Sigmoid colon (tissue), 7 donors: ENCODE results near the gene ITPK1. TPM values are rescaled to one million over a fixed set of nuclear protein-coding genes. Genes with fewer than 3 reads are reported as not detected.

ENCODE experiments used
- DNase-seq: peaks from one replicate; pipeline ENCODE4 v3.0.0-alpha.2; 2019
- H3K27ac ChIP-seq, 4 donors: fragments of 200-600 bp; sonication (generic); one replicate each; pipeline ENCODE4 v1.5.1; 2016 to 2019; ENCODE audit warnings: mild to moderate bottlenecking in 1 of 4
- H3K27me3 ChIP-seq, 3 donors: fragments of 200-600 bp; sonication (generic); one replicate each; pipeline ENCODE4 v1.5.1; 2019; ENCODE audit warnings: mild to moderate bottlenecking in 1 of 3
- H3K36me3 ChIP-seq, 4 donors: fragments of 200-600 bp; sonication (generic); one replicate each; pipeline ENCODE4 v1.5.1; 2016 to 2019
- H3K4me1 ChIP-seq, 4 donors: fragments of 200-600 bp; sonication (generic); one replicate each; pipeline ENCODE4 v1.5.1; 2017 to 2019
- H3K4me3 ChIP-seq, 4 donors: fragments of 200-600 bp; sonication (generic); one replicate each; pipeline ENCODE4 v1.5.1; 2017 to 2019; ENCODE audit warnings: mild to moderate bottlenecking in 2 of 4, moderate library complexity in 1 of 4
- H3K9me3 ChIP-seq, 4 donors: fragments of 200-600 bp in 3 of 4; sonication (generic) in 3 of 4; one replicate each; pipeline versions ENCODE4 v1.5.1 to v1.6.1; 2013 to 2019
- EP300 ChIP-seq, 4 donors: sonication (generic); formaldehyde crosslinking; IDR thresholded peaks; one replicate each; pipeline ENCODE4 v1.6.1; 2017; ENCODE audit warnings: antibody characterized with exemption in 4 of 4
- POLR2A ChIP-seq, 2 donors: fragments of 450-650 bp; IDR thresholded peaks; one replicate each; pipeline ENCODE4 v1.6.1; 2016; ENCODE audit warnings: antibody characterized with exemption in 2 of 2, mild to moderate bottlenecking in 2 of 2, moderate library complexity in 2 of 2
- POLR2AphosphoS5 ChIP-seq, 4 donors: sonication (generic); formaldehyde crosslinking; IDR thresholded peaks; one replicate each; pipeline ENCODE4 v1.6.1; 2017; ENCODE audit warnings: antibody characterized with exemption in 4 of 4
- WGBS, 2 donors: extraction: QIAGEN DNeasy Blood & Tissue Kit; methylation state at CpG; one replicate each; pipeline ENCODE4 v1.1.7; 2013; 5-methylcytosine and 5-hydroxymethylcytosine counted together
- intact Hi-C: fragments of 100-400 bp; cut with DNase I; formaldehyde crosslinking; loops from one replicate; pipeline ENCODE4 v1.15.1; 2023
- polyA plus RNA-seq, 3 donors: library from polyadenylated mRNA; stranded (reverse); fragments of 200-250 nt; gene quantifications; one replicate each; pipeline ENCODE4 v1.2.3, GENCODE V29; 2013
- total RNA-seq, 4 donors: library from RNA; depleted of rRNA; stranded (reverse); fragments of >200 nt; gene quantifications; one replicate each; pipeline ENCODE4 v1.1.0, GENCODE V29; 2016
- TF ChIP-seq, protein P1 (sequence below), 4 experiments: fragments of 450-650 bp in 3 of 4; fragments of 200-600 bp in 1 of 4; IDR thresholded peaks; one replicate each; pipeline ENCODE4 v1.5.1; 2016 to 2019; ENCODE audit warnings: antibody characterized with exemption in 4 of 4, mild to moderate bottlenecking in 3 of 4, moderate library complexity in 2 of 4
- donor health status: healthy with polysubstance abuse.
- donor health status: Bipolar disorder and iron deficiency.
- donor health status: healthy.

Gene ITPK1
- total and polyA plus RNA-seq, 7 donors = 39.8 to 75.4 (median 61.8) TPM

GRCh38 chr14:92974541-92975345, 141.0 kb downstream of the ITPK1 start:
- Histone ChIP-seq H3K4me3 (no peak overlapping the region), H3K4me1 (peaks cover 0 to 38% (median 29%) of the 10 kb centered on the region in 4 donors), H3K27me3 (no peaks in the 10 kb centered on the region), H3K36me3 (peaks cover 0 to 10% (median 3%) of the 10 kb centered on the region in 4 donors), H3K9me3 (peaks cover 0 to 12% (median under 1%) of the 10 kb centered on the region in 4 donors), H3K27ac (peak overlapping the region; percentile 77 to 90 (median 85))
- intact Hi-C loops = loop anchor here (5.0 kb wide), 1 partner anchor 88 kb away; no protein-coding TSS in a partner anchor
- TF ChIP-seq POLR2A (IDR thresholded peaks at IDR 0.05) (no peak), POLR2AphosphoS5 (IDR thresholded peaks at IDR 0.05) (no peak), EP300 (IDR thresholded peaks at IDR 0.05) (no peak)
- TF ChIP-seq, protein P1, sequence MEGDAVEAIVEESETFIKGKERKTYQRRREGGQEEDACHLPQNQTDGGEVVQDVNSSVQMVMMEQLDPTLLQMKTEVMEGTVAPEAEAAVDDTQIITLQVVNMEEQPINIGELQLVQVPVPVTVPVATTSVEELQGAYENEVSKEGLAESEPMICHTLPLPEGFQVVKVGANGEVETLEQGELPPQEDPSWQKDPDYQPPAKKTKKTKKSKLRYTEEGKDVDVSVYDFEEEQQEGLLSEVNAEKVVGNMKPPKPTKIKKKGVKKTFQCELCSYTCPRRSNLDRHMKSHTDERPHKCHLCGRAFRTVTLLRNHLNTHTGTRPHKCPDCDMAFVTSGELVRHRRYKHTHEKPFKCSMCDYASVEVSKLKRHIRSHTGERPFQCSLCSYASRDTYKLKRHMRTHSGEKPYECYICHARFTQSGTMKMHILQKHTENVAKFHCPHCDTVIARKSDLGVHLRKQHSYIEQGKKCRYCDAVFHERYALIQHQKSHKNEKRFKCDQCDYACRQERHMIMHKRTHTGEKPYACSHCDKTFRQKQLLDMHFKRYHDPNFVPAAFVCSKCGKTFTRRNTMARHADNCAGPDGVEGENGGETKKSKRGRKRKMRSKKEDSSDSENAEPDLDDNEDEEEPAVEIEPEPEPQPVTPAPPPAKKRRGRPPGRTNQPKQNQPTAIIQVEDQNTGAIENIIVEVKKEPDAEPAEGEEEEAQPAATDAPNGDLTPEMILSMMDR (IDR thresholded peaks at IDR 0.05) = no peak
- no peak for DNase-seq
- 93 to 97% methylated on average over 17 of the region's 17 CpGs for WGBS, 2 donors

- peaks cover 0 to 10% (median 2%) of the 10 kb centered on the region in 4 donors for H3K36me3 ChIP-seq
- 86% methylated on average over 9 of the region's 9 CpGs for WGBS, 2 donors
- no peak for DNase-seq
- H3K4me3 ChIP-seq = no peak overlapping the region
- no peaks in the 10 kb centered on the region for H3K27me3 ChIP-seq
- peak overlapping the region; percentile 77 to 90 (median 85) for H3K27ac ChIP-seq
- intact Hi-C loops = loop anchor here (2.0 to 5.0 kb wide), 2 partner anchors 88 to 141 kb away; partner anchors contain the start of gene ITPK1
- TF ChIP-seq POLR2A (IDR thresholded peaks at IDR 0.05) (no peak), POLR2AphosphoS5 (IDR thresholded peaks at IDR 0.05) (no peak), EP300 (IDR thresholded peaks at IDR 0.05) (no peak)
- TF ChIP-seq, protein P1 (IDR thresholded peaks at IDR 0.05) = no peak
- H3K9me3 ChIP-seq = peaks cover 0 to 12% (median under 1%) of the 10 kb centered on the region in 4 donors
- H3K4me1 ChIP-seq = peaks cover 0 to 38% (median 28%) of the 10 kb centered on the region in 4 donors
These were observed 141.8 kb downstream of the ITPK1 start for GRCh38 chr14:92973798-92974372.

- Histone ChIP-seq H3K27ac (peak overlapping the region; percentile 77 to 90 (median 85)), H3K4me1 (peaks cover 0 to 38% (median 28%) of the 10 kb centered on the region in 4 donors), H3K36me3 (peaks cover 0 to 10% (median 0%) of the 10 kb centered on the region in 4 donors), H3K27me3 (no peaks in the 10 kb centered on the region), H3K4me3 (no peak overlapping the region), H3K9me3 (peaks cover 0 to 7% (median under 1%) of the 10 kb centered on the region in 4 donors)
- 77 to 84% methylated on average over 12 of the region's 12 CpGs for WGBS, 2 donors
- peak; percentile 94 for DNase-seq
- intact Hi-C loops = loop anchor here (2.0 to 5.0 kb wide), 2 partner anchors 89 to 141 kb away; partner anchors contain the start of gene ITPK1
- TF ChIP-seq, protein P1 (IDR thresholded peaks at IDR 0.05) = peak; percentile 87 to 98 (median 95)
- no peak for TF ChIP-seq POLR2A (IDR thresholded peaks at IDR 0.05)
- TF ChIP-seq EP300 (IDR thresholded peaks at IDR 0.05) = peak in 3 of 4 donors; percentile 10 to 62 (median 39)
- TF ChIP-seq POLR2AphosphoS5 (IDR thresholded peaks at IDR 0.05) = peak in 3 of 4 donors; percentile 72 to 78 (median 72)
These were observed 142.4 kb downstream of the ITPK1 start for GRCh38 chr14:92973261-92973797.

- WGBS, 2 donors = 96 to 98% methylated on average over 16 of the region's 16 CpGs
- peaks cover 0 to 38% (median 28%) of the 10 kb centered on the region in 4 donors for H3K4me1 ChIP-seq
- no peak for DNase-seq
These were observed 144.0 kb downstream of the ITPK1 start for GRCh38 chr14:92971601-92972180.

More at GRCh38 chr14:92971601-92972180, 144.0 kb downstream of the ITPK1 start:
- TF ChIP-seq POLR2AphosphoS5 (IDR thresholded peaks at IDR 0.05) = no peak
- no peak for TF ChIP-seq POLR2A (IDR thresholded peaks at IDR 0.05)
- TF ChIP-seq, protein P1 (IDR thresholded peaks at IDR 0.05) = no peak
- no peak for TF ChIP-seq EP300 (IDR thresholded peaks at IDR 0.05)
- intact Hi-C loops = loop anchor here (2.0 to 5.0 kb wide), 2 partner anchors 91 to 143 kb away; partner anchors contain the start of gene ITPK1
- Histone ChIP-seq H3K36me3 (peaks cover 0 to 4% (median 0%) of the 10 kb centered on the region in 4 donors), H3K27ac (peak overlapping the region; percentile 77 to 90 (median 85)), H3K4me3 (no peak overlapping the region), H3K27me3 (no peaks in the 10 kb centered on the region), H3K9me3 (peaks cover 0 to 3% (median under 1%) of the 10 kb centered on the region in 4 donors)
